Suprapubic skin (tissue), 4 donors: ENCODE data around the gene LGALS4.

Experiments used
- CTCF ChIP-seq, 2 donors: fragments of 200-600 bp in 1 of 2; fragments of 450-650 bp in 1 of 2; sonication (generic) in 1 of 2; IDR thresholded peaks; one replicate each; pipeline ENCODE4 v1.5.1; 2016 to 2019; ENCODE audit warnings: antibody characterized with exemption in 2 of 2, mild to moderate bottlenecking in 1 of 2, moderate library complexity in 1 of 2
- EP300 ChIP-seq: sonication (generic); formaldehyde crosslinking; IDR thresholded peaks from one replicate; pipeline ENCODE4 v1.6.1; 2017; ENCODE audit warnings: antibody characterized with exemption
- POLR2A ChIP-seq, 2 donors: fragments of 450-650 bp; IDR thresholded peaks; one replicate each; pipeline ENCODE4 v1.6.1; 2017; ENCODE audit warnings: antibody characterized with exemption in 2 of 2, mild to moderate bottlenecking in 2 of 2, moderate library complexity in 2 of 2
- POLR2AphosphoS5 ChIP-seq, 3 donors: sonication (generic); formaldehyde crosslinking; IDR thresholded peaks; one replicate each; pipeline ENCODE4 v1.6.1; 2017; ENCODE audit warnings: antibody characterized with exemption in 3 of 3

- TF ChIP-seq CTCF (IDR thresholded peaks at IDR 0.05), result no peak
- TF ChIP-seq POLR2A (IDR thresholded peaks at IDR 0.05), result no peak
- TF ChIP-seq POLR2AphosphoS5 (IDR thresholded peaks at IDR 0.05), result no peak
- TF ChIP-seq EP300, result no peak
These were observed 19.6 kb downstream of the LGALS4 start for GRCh38 chr19:38793177-38793576.
